KBM-7 (cell line): ENCODE results near the gene CAMTA1.

ENCODE experiments used
- DNase-seq: peaks from one replicate; pipeline ENCODE4 v3.0.0-alpha.2; 2015
- in situ Hi-C: fragments of 300-500 bp; cut with MboI; formaldehyde crosslinking; loops from 2 replicates; pipeline ENCODE4 v1.14.3; 2020; ENCODE audit warnings: low sequenced_read_pairs, low pct_unique_long_range_greater_than_20kb, mixed read lengths

The CAMTA1 gene

GRCh38 chr1:7172804-7173203 is 387.6 kb downstream of the CAMTA1 start:
- no peak for DNase-seq
- in situ Hi-C loops, result no loop called here

GRCh38 chr1:7174561-7174960 is 389.3 kb downstream of the CAMTA1 start:
- no peak for DNase-seq
- in situ Hi-C loops, result no loop called here

GRCh38 chr1:7174980-7175906 is 390.0 kb downstream of the CAMTA1 start:
- in situ Hi-C loops, result no loop called here
- no peak for DNase-seq

- no peak for DNase-seq
- in situ Hi-C loops, result no loop called here
Observed at GRCh38 chr1:7177021-7177420, 391.8 kb downstream of the CAMTA1 start.

GRCh38 chr1:7177438-7178146 is 392.3 kb downstream of the CAMTA1 start:
- in situ Hi-C loops, result no loop called here

GRCh38 chr1:7178336-7178735 is 393.1 kb downstream of the CAMTA1 start:
- in situ Hi-C loops, result no loop called here
- DNase-seq, result no peak

More at GRCh38 chr1:7177438-7178146, 392.3 kb downstream of the CAMTA1 start:
- DNase-seq, result no peak

GRCh38 chr1:7178741-7179140 is 393.5 kb downstream of the CAMTA1 start:
- DNase-seq, result no peak
- in situ Hi-C loops, result no loop called here

- no peak for DNase-seq
- in situ Hi-C loops, result no loop called here
Observed at GRCh38 chr1:7185721-7186120, 400.5 kb downstream of the CAMTA1 start.

GRCh38 chr1:7186382-7187111 is 401.3 kb downstream of the CAMTA1 start:
- DNase-seq, result no peak
- in situ Hi-C loops, result no loop called here

- in situ Hi-C loops, result no loop called here
- DNase-seq, result no peak
Observed at GRCh38 chr1:7187112-7187493, 401.8 kb downstream of the CAMTA1 start.

GRCh38 chr1:7190261-7190660 is 405.0 kb downstream of the CAMTA1 start:
- DNase-seq, result no peak
- in situ Hi-C loops, result no loop called here

- no peak for DNase-seq
- in situ Hi-C loops, result no loop called here
Observed at GRCh38 chr1:7192453-7192852, 407.2 kb downstream of the CAMTA1 start.

- in situ Hi-C loops, result no loop called here
- no peak for DNase-seq
Observed at GRCh38 chr1:7196036-7196911, 411.0 kb downstream of the CAMTA1 start.

GRCh38 chr1:7198664-7199063 is 413.4 kb downstream of the CAMTA1 start:
- in situ Hi-C loops, result no loop called here

GRCh38 chr1:7199077-7199779 is 414.0 kb downstream of the CAMTA1 start:
- DNase-seq, result no peak
- in situ Hi-C loops, result no loop called here

More at GRCh38 chr1:7198664-7199063, 413.4 kb downstream of the CAMTA1 start:
- DNase-seq, result no peak

GRCh38 chr1:7207875-7208646 is 422.8 kb downstream of the CAMTA1 start:
- in situ Hi-C loops, result loop anchor here (25.0 kb wide), 2 partner anchors 421 to 496 kb away; partner anchors contain the start of genes CAMTA1 and DNAJC11
- peak; percentile 62 for DNase-seq

GRCh38 chr1:7208647-7209180 is 423.5 kb downstream of the CAMTA1 start:
- DNase-seq, result no peak
- in situ Hi-C loops, result loop anchor here (25.0 kb wide), 2 partner anchors 421 to 496 kb away; partner anchors contain the start of genes CAMTA1 and DNAJC11
